ENCODE data around the gene PSMC3IP. TPM values are rescaled to one million over a fixed set of nuclear protein-coding genes. Genes with fewer than 3 reads are reported as not detected.

Gene PSMC3IP
- total and polyA plus RNA-seq, 2 of the 4 experiments (the other 2 are of a cell fraction), result 5.6 to 9.8 TPM

DNA sequence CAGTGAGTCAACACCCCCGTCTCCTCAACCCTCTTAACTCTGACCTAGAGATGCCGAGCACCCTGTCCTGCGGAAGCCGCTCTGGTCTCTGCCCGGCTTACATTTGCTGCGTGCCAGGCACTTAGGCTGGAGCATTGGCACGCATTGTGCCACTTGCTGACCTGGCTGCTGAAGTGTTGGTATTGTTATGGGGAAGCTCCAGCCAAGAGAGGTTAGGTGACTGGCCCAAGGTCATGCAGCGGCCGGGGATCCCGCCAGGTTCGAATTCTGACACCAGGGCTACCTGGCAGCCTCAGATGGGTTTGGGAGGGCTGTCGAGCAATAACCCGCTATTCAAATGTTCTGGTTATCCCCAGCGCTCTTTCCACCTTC lies 29.8 kb downstream of the PSMC3IP start:
- peaks cover 4% of the 10 kb centered on the region; the same call in 1 of the 2 replicates for H3K9me1 ChIP-seq (ENCODE audit: insufficient read depth, low read length)
- H3K14ac ChIP-seq (replicated peaks; ENCODE audit: low read depth, low read length), result no peak overlapping the region
- H2BK5ac ChIP-seq (ENCODE audit: low read depth, low read length, poor library complexity, severe bottlenecking), result no peak overlapping the region
- in situ Hi-C loops (cut with MboI; ENCODE audit: low sequenced_read_pairs) (no loop called here), dilution Hi-C loops (cut with HindIII; ENCODE audit: low sequenced_read_pairs, unreplicated experiment) (no loop called here), intact Hi-C loops (cut with micrococcal nuclease) (no loop called here)
- no peak overlapping the region for H3K23ac ChIP-seq (ENCODE audit: low read depth, low read length)
- no peak overlapping the region for H3K9ac ChIP-seq (ENCODE audit: low read depth, low read length)
- no peak overlapping the region for H3K4me2 ChIP-seq (ENCODE audit: low read depth, low read length)
- DNase-seq, result no peak
- no peak overlapping the region for H2AFZ ChIP-seq (replicated peaks; ENCODE audit: low read length, poor library complexity)
- 98% methylated on average over 8 of the region's 14 CpGs; no CpG with 5 or more reads in 1 of the 2 experiments for WGBS, 2 experiments (ENCODE audit: extremely low coverage in 2 of 2, insufficient read length in 1 of 2)
- peaks cover 3% of the 10 kb centered on the region; the same call in 1 of the 2 replicates for H3K4me1 ChIP-seq (ENCODE audit: control insufficient read depth, insufficient read depth, low read length)
- no peak overlapping the region for H4K8ac ChIP-seq (ENCODE audit: low read depth in 2 of 2, low read length in 2 of 2)
- H2AK9ac ChIP-seq (replicated peaks; ENCODE audit: low read depth, low read length, poor library complexity), result no peak overlapping the region
- no peaks in the 10 kb centered on the region for H3K27me3 ChIP-seq (ENCODE audit: control insufficient read depth, insufficient read depth, low read length)
- H3K18ac ChIP-seq (ENCODE audit: low read depth, low read length), result no peak overlapping the region
- peaks cover 24% of the 10 kb centered on the region; the same call in 1 of the 2 replicates for H3K36me3 ChIP-seq (ENCODE audit: control insufficient read depth, insufficient read depth, low read length)
- H3K27ac ChIP-seq (ENCODE audit: insufficient read depth, low read length), result no peak overlapping the region
- POLR2A ChIA-PET (ENCODE audit: unreplicated experiment), result no interaction called here
- no peak overlapping the region for H2BK20ac ChIP-seq (ENCODE audit: low read depth, low read length)
- no peak overlapping the region for H2BK120ac ChIP-seq (ENCODE audit: low read depth, low read length)
- H3K4ac ChIP-seq (ENCODE audit: low read depth, low read length), result no peak overlapping the region
- H4K20me1 ChIP-seq (ENCODE audit: insufficient read depth, low read length), result no peaks in the 10 kb centered on the region; the same call in 1 of the 2 replicates
- TF ChIP-seq, protein P1, sequence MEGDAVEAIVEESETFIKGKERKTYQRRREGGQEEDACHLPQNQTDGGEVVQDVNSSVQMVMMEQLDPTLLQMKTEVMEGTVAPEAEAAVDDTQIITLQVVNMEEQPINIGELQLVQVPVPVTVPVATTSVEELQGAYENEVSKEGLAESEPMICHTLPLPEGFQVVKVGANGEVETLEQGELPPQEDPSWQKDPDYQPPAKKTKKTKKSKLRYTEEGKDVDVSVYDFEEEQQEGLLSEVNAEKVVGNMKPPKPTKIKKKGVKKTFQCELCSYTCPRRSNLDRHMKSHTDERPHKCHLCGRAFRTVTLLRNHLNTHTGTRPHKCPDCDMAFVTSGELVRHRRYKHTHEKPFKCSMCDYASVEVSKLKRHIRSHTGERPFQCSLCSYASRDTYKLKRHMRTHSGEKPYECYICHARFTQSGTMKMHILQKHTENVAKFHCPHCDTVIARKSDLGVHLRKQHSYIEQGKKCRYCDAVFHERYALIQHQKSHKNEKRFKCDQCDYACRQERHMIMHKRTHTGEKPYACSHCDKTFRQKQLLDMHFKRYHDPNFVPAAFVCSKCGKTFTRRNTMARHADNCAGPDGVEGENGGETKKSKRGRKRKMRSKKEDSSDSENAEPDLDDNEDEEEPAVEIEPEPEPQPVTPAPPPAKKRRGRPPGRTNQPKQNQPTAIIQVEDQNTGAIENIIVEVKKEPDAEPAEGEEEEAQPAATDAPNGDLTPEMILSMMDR (conservative IDR thresholded peaks at IDR 0.05; ENCODE audit: low read depth, low read length), result no peak
- TF ChIP-seq FOS (IDR thresholded peaks at IDR 0.05; ENCODE audit: low read depth, low read length), result no peak
- no peak for TF ChIP-seq RCOR1 (IDR thresholded peaks at IDR 0.05; ENCODE audit: insufficient replicate concordance, low read length)
- TF ChIP-seq, protein P2, sequence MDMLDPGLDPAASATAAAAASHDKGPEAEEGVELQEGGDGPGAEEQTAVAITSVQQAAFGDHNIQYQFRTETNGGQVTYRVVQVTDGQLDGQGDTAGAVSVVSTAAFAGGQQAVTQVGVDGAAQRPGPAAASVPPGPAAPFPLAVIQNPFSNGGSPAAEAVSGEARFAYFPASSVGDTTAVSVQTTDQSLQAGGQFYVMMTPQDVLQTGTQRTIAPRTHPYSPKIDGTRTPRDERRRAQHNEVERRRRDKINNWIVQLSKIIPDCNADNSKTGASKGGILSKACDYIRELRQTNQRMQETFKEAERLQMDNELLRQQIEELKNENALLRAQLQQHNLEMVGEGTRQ (IDR thresholded peaks at IDR 0.05; ENCODE audit: low read depth, low read length), result no peak
- no peak for TF ChIP-seq CHD1 (IDR thresholded peaks at IDR 0.05; ENCODE audit: low read depth, low read length)
- TF ChIP-seq RFX5 (IDR thresholded peaks at IDR 0.05; ENCODE audit: low read depth, low read length), result no peak
- TF ChIP-seq BHLHE40 (IDR thresholded peaks at IDR 0.05; ENCODE audit: low read depth, low read length), result no peak
- TF ChIP-seq, protein P3, sequence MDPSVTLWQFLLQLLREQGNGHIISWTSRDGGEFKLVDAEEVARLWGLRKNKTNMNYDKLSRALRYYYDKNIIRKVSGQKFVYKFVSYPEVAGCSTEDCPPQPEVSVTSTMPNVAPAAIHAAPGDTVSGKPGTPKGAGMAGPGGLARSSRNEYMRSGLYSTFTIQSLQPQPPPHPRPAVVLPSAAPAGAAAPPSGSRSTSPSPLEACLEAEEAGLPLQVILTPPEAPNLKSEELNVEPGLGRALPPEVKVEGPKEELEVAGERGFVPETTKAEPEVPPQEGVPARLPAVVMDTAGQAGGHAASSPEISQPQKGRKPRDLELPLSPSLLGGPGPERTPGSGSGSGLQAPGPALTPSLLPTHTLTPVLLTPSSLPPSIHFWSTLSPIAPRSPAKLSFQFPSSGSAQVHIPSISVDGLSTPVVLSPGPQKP (IDR thresholded peaks at IDR 0.05; ENCODE audit: borderline replicate concordance, low read depth, low read length), result no peak
- no peak for TF ChIP-seq RAD21 (IDR thresholded peaks at IDR 0.05; ENCODE audit: low read length)
- TF ChIP-seq MAZ (IDR thresholded peaks at IDR 0.05; ENCODE audit: borderline replicate concordance, low read depth, low read length), result no peak
- TF ChIP-seq CEBPB (IDR thresholded peaks at IDR 0.05; ENCODE audit: low read depth, low read length), result no peak
- no peak for TF ChIP-seq NFE2L2 (IDR thresholded peaks at IDR 0.05; ENCODE audit: low read depth, low read length)
- CTCF ChIA-PET, result no interaction called here
- no TSS peak for BruUV-seq (replicated peaks)
- H3K79me1 ChIP-seq (ENCODE audit: low read depth in 1 of 2, low read length in 2 of 2), result peaks cover 3 to 32% of the 10 kb centered on the region in 2 experiments
- H3K9me3 ChIP-seq (ENCODE audit: control insufficient read depth, insufficient read depth, low read length), result no peaks in the 10 kb centered on the region
- no peak overlapping the region for H4K91ac ChIP-seq (ENCODE audit: insufficient read depth, low read depth, low read length)
- no peak overlapping the region for H3K56ac ChIP-seq (ENCODE audit: extremely low read depth, insufficient read depth, low read length)
- H2AK5ac ChIP-seq (ENCODE audit: low read depth, low read length), result no peak overlapping the region
- no peak overlapping the region for H4K5ac ChIP-seq (ENCODE audit: low read depth, low read length)
- H3K4me3 ChIP-seq (ENCODE audit: insufficient read depth, low read depth, low read length), result no peak overlapping the region
- ATAC-seq (ENCODE audit: low read depth), result no peak
- no peak overlapping the region for H2BK15ac ChIP-seq (ENCODE audit: low read depth, low read length)
